ENCODE data around the gene ZNF442. TPM values are rescaled to one million over a fixed set of nuclear protein-coding genes. Genes with fewer than 3 reads are reported as not detected.
"Not testable (repeated sequence)": the region's sequence is repeated elsewhere in the genome, so short reads cannot be mapped to it uniquely, and the experiment has no call there.

ZNF442 gene
- total RNA-seq, 1 donor from 2014 or later, result 0.39 TPM

GRCh38 chr19:12353375-12353774 lies 12.1 kb downstream of the ZNF442 start:
- Mint-ChIP-seq H3K36me3 (ENCODE audit: low read depth) (peaks cover 18% of the 10 kb centered on the region), H3K9me3 (peaks cover 65% of the 10 kb centered on the region), H3K4me3 (no peak overlapping the region), H3K27me3 (ENCODE audit: insufficient read depth) (no peaks in the 10 kb centered on the region), H3K27ac (no peak overlapping the region), H3K4me1 (ENCODE audit: low read depth) (no peaks in the 10 kb centered on the region)
- intact Hi-C loops (cut with micrococcal nuclease), result no loop called here
- no peak for DNase-seq (ENCODE audit: low spot score)

- Mint-ChIP-seq H3K4me3 (no peak overlapping the region), H3K4me1 (ENCODE audit: low read depth) (no peaks in the 10 kb centered on the region), H3K27ac (no peak overlapping the region), H3K36me3 (ENCODE audit: low read depth) (peaks cover 17% of the 10 kb centered on the region), H3K9me3 (peaks cover 66% of the 10 kb centered on the region), H3K27me3 (ENCODE audit: insufficient read depth) (no peaks in the 10 kb centered on the region)
- intact Hi-C loops (cut with micrococcal nuclease), result no loop called here
- DNase-seq (ENCODE audit: low spot score), result no peak
These were observed 14.6 kb downstream of the ZNF442 start for GRCh38 chr19:12350890-12351197.

- Mint-ChIP-seq H3K27me3 (ENCODE audit: insufficient read depth) (no peaks in the 10 kb centered on the region), H3K27ac (no peak overlapping the region), H3K4me3 (no peak overlapping the region), H3K9me3 (peaks cover 69% of the 10 kb centered on the region), H3K36me3 (ENCODE audit: low read depth) (peaks cover 17% of the 10 kb centered on the region), H3K4me1 (ENCODE audit: low read depth) (no peaks in the 10 kb centered on the region)
- intact Hi-C loops (cut with micrococcal nuclease), result no loop called here
- DNase-seq (ENCODE audit: low spot score), result no peak
These were observed 15.1 kb downstream of the ZNF442 start for GRCh38 chr19:12350185-12350889.

GRCh38 chr19:12346896-12347295 lies 18.6 kb downstream of the ZNF442 start:
- intact Hi-C loops (cut with micrococcal nuclease), result loop anchor here (2.0 kb wide), 1 partner anchor 144 kb away; no protein-coding TSS in a partner anchor
- H3K27me3 Mint-ChIP-seq (ENCODE audit: insufficient read depth), result no peaks in the 10 kb centered on the region
- H3K27ac Mint-ChIP-seq, result no peak overlapping the region
- H3K36me3 Mint-ChIP-seq (ENCODE audit: low read depth), result peaks cover 12% of the 10 kb centered on the region
- DNase-seq (ENCODE audit: low spot score), result no peak
- peaks cover 59% of the 10 kb centered on the region for H3K9me3 Mint-ChIP-seq
- H3K4me3 Mint-ChIP-seq, result no peak overlapping the region
- H3K4me1 Mint-ChIP-seq (ENCODE audit: low read depth), result no peaks in the 10 kb centered on the region

DNA sequence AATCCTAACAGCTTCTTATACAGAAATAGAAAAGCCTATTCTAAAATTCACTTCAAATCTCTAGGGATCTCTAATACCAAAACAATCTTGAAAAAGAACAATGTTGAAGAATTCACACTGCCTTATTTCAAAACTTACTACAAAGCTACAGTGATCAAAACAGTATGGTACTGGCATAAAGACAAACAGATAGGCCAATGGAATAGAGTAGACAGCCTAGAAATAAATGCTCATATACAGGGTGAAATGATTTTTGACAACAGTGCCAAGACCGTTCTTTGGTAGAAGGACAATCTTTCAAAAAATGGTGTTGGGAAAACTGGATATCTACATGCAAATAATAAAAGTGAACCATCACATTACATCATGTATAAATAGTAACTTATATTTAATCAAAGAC lies 20.3 kb downstream of the ZNF442 start:
- DNase-seq (ENCODE audit: low spot score), result no peak
- Mint-ChIP-seq H3K27ac (no peak overlapping the region), H3K27me3 (ENCODE audit: insufficient read depth) (no peaks in the 10 kb centered on the region), H3K4me1 (ENCODE audit: low read depth) (no peaks in the 10 kb centered on the region), H3K9me3 (peaks cover 56% of the 10 kb centered on the region), H3K4me3 (no peak overlapping the region), H3K36me3 (ENCODE audit: low read depth) (peaks cover 5% of the 10 kb centered on the region)
- intact Hi-C loops (cut with micrococcal nuclease), result no loop called here

GRCh38 chr19:12333162-12334159 lies 32.0 kb downstream of the ZNF442 start, which contains the start of gene ZNF563:
Gene ZNF563 (minus strand): TSS chr19:12333633. CDS start chr19:12333482, 151 bp downstream.
- Mint-ChIP-seq H3K27me3 (ENCODE audit: insufficient read depth) (no peaks in the 10 kb centered on the region), H3K4me3 (peak within 1 kb of the TSS; percentile 96)
- DNase-seq (ENCODE audit: low spot score), result peak; percentile 96

DNA sequence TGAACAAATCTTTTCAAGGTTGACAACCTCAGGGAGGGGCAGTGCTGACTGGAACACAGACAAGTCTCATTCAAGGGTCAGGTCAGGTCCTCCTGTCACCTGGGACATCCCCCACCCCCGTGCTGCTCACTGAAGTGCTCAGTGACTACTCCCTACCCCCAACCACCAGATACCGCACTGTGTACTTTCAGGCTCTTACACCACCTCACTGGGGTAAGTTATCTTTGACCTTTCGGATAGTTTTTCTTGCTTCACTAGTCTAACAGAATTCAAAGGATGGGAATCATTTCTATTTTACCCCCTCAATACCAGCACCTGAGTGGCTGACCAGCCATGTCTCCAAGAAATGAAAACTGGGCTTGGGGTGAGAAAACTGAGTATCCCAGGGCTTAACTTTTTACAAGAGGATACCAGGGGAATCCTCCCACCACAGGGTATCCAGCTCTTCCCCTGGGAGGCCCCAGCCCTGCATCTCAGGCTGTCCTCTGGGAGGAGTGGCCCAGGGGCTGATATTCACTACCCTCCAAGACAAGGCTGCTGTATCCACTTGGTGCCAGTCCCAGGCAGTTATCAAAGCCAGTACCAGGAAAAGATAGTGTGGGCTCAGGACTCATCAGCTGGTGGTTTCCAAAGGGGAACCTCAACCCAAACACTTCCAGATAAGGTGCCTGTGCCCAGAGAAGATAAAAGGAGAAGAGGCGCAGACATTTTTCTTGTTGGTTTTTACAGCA lies 34.1 kb downstream of the ZNF442 start:
- H3K4me3 Mint-ChIP-seq, result peak overlapping the region; percentile 96
- intact Hi-C loops (cut with micrococcal nuclease), result loop anchor here (5.0 kb wide), 1 partner anchor 281 kb away; the partner anchor contains the start of genes ZNF490 and ZNF791
- peaks cover 24% of the 10 kb centered on the region for H3K9me3 Mint-ChIP-seq
- H3K36me3 Mint-ChIP-seq (ENCODE audit: low read depth), result no peaks in the 10 kb centered on the region
- peak overlapping the region; percentile 37 for H3K27ac Mint-ChIP-seq
- H3K27me3 Mint-ChIP-seq (ENCODE audit: insufficient read depth), result no peaks in the 10 kb centered on the region
- peak; percentile 21 for DNase-seq (ENCODE audit: low spot score)
- H3K4me1 Mint-ChIP-seq (ENCODE audit: low read depth), result peaks cover 38% of the 10 kb centered on the region

More at GRCh38 chr19:12333162-12334159, 32.0 kb downstream of the ZNF442 start, which contains the start of gene ZNF563:
- H3K9me3 Mint-ChIP-seq, result peaks cover 15% of the 10 kb centered on the region
- no peaks in the 10 kb centered on the region for H3K36me3 Mint-ChIP-seq (ENCODE audit: low read depth)
- intact Hi-C loops (cut with micrococcal nuclease), result loop anchor here (1.0 to 5.0 kb wide), 11 partner anchors 32 to 409 kb away; partner anchors contain the start of genes ZNF20, ZNF44, ZNF442 and ZNF443
- H3K27ac Mint-ChIP-seq, result peak within 1 kb of the TSS; percentile 96
- peaks cover 38% of the 10 kb centered on the region for H3K4me1 Mint-ChIP-seq (ENCODE audit: low read depth)

DNA sequence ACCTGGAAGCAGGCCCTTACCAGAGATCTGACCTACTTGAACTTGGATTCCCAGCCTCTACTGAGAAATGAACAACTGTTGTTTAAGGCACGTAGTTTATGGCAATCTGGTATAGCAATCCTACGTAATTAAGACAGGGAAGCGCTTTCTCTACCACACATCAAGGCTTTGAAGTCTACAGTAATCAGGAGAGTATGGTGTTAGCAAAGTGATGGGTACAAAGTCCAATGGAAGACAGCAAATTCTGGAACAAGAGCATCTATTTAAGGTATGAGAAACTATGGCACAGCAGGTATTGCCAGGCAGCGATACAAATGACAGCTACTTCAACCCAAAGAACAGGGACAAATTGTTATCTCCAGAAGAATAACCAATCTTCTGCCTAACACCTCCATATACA lies 35.1 kb downstream of the ZNF442 start:
- no peak for DNase-seq (ENCODE audit: low spot score)
- peaks cover 38% of the 10 kb centered on the region for H3K4me1 Mint-ChIP-seq (ENCODE audit: low read depth)
- H3K9me3 Mint-ChIP-seq, result peaks cover 33% of the 10 kb centered on the region
- no peaks in the 10 kb centered on the region for H3K27me3 Mint-ChIP-seq (ENCODE audit: insufficient read depth)
- peaks cover 5% of the 10 kb centered on the region for H3K36me3 Mint-ChIP-seq (ENCODE audit: low read depth)
- no peak overlapping the region for H3K27ac Mint-ChIP-seq
- no peak overlapping the region for H3K4me3 Mint-ChIP-seq
- intact Hi-C loops (cut with micrococcal nuclease), result loop anchor here (5.0 kb wide), 1 partner anchor 282 kb away; the partner anchor contains the start of genes ZNF490 and ZNF791

DNA sequence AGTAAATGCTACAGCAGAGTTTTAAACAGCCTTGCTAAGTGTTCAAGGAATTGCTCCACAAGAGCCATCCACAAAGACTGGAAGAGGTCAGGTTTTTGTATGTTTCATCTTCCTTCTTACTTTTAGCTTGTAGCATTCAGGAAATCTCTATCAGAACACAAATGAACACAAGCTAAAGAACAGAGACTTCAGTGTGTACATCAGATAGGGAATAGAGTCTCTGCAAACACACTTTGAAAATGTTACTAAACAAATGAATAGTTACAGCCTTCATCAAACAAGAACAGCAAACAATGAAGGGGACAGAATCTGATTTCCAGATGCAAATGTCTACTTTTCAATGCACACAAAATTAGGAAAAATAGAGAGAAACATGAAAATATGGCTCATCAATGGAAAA lies 39.8 kb downstream of the ZNF442 start:
- intact Hi-C loops (cut with micrococcal nuclease), result no loop called here
- H3K4me1 Mint-ChIP-seq (ENCODE audit: low read depth), result peaks cover 7% of the 10 kb centered on the region
- peaks cover 53% of the 10 kb centered on the region for H3K9me3 Mint-ChIP-seq
- peaks cover 21% of the 10 kb centered on the region for H3K36me3 Mint-ChIP-seq (ENCODE audit: low read depth)
- no peaks in the 10 kb centered on the region for H3K27me3 Mint-ChIP-seq (ENCODE audit: insufficient read depth)
- DNase-seq (ENCODE audit: low spot score), result no peak
- H3K27ac Mint-ChIP-seq, result no peak overlapping the region
- H3K4me3 Mint-ChIP-seq, result no peak overlapping the region

- H3K9me3 Mint-ChIP-seq, result peaks cover 66% of the 10 kb centered on the region
- intact Hi-C loops (cut with micrococcal nuclease), result no loop called here
These were observed 46.6 kb downstream of the ZNF442 start for GRCh38 chr19:12318782-12319413.

GRCh38 chr19:12314553-12314952 lies 50.9 kb downstream of the ZNF442 start:
- Mint-ChIP-seq H3K36me3 (ENCODE audit: low read depth) (peaks cover 19% of the 10 kb centered on the region), H3K4me1 (ENCODE audit: low read depth) (no peaks in the 10 kb centered on the region), H3K27ac (no peak overlapping the region), H3K4me3 (no peak overlapping the region), H3K9me3 (peaks cover 51% of the 10 kb centered on the region), H3K27me3 (ENCODE audit: insufficient read depth) (no peaks in the 10 kb centered on the region)
- intact Hi-C loops (cut with micrococcal nuclease), result no loop called here
- no peak for DNase-seq (ENCODE audit: low spot score)

More at GRCh38 chr19:12318782-12319413, 46.6 kb downstream of the ZNF442 start:
- no peaks in the 10 kb centered on the region for H3K4me1 Mint-ChIP-seq (ENCODE audit: low read depth)
- no peak overlapping the region for H3K4me3 Mint-ChIP-seq
- H3K36me3 Mint-ChIP-seq (ENCODE audit: low read depth), result peaks cover 37% of the 10 kb centered on the region
- no peak overlapping the region for H3K27ac Mint-ChIP-seq
- H3K27me3 Mint-ChIP-seq (ENCODE audit: insufficient read depth), result no peaks in the 10 kb centered on the region
- no peak for DNase-seq (ENCODE audit: low spot score)

DNA sequence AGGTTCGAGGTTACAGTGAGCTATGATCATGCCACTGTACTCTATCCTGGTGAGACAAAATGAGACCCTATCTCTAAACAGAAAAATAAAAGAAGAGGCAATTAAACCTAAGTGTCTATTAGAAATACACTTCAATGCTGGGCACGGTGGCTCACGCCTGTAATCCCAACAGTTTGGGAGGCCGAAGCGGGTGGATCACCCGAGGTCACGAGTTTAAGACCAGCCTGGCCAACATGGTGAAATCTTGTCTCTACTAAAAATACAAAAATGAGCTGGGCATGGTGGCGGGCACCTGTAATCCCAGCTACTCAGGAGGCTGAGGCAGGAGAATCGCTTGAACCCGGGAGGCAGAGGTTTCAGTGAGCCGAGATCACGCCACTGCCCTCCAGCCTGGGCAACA lies 56.6 kb downstream of the ZNF442 start:
- H3K4me1 Mint-ChIP-seq (ENCODE audit: low read depth); DNase-seq (ENCODE audit: low spot score); intact Hi-C loops (cut with micrococcal nuclease); H3K4me3 Mint-ChIP-seq; H3K36me3 Mint-ChIP-seq (ENCODE audit: low read depth); H3K27me3 Mint-ChIP-seq (ENCODE audit: insufficient read depth); H3K27ac Mint-ChIP-seq: not testable (repeated sequence)
- peaks cover 34% of the 10 kb centered on the region for H3K9me3 Mint-ChIP-seq
